HEK293T (cell line): ENCODE measurements around the gene CCDC175.

Experiments
- CTCF ChIA-PET: fragments of 350-600 bp; formaldehyde crosslinking; extraction: SDS; loops from one replicate; lab custom pipeline; 2021; ENCODE audit warnings: antibody characterized with exemption, inconsistent platforms; lab: Yijun Ruan, JAX
- POLR2A ChIA-PET: fragments of 350-600 bp; formaldehyde crosslinking; extraction: SDS; loops from one replicate; lab custom pipeline; 2020; ENCODE audit warnings: antibody characterized with exemption, inconsistent platforms; lab: Yijun Ruan, JAX
- DNase-seq: peaks from one replicate; pipeline ENCODE4 v3.0.0; 2012; ENCODE audit warnings: mixed read lengths; ENCODE audit errors: extremely low spot score
- ARNT ChIP-seq: fragments of 450-650 bp; IDR thresholded peaks from 2 replicates; pipeline ENCODE4 v1.6.1; 2017; ENCODE audit warnings: mild to moderate bottlenecking
- BHLHE40 ChIP-seq: fragments of 450-650 bp; IDR thresholded peaks from 2 replicates; pipeline ENCODE4 v1.6.1; 2016; ENCODE audit warnings: mild to moderate bottlenecking, moderate library complexity, borderline replicate concordance
- CTBP1 ChIP-seq: fragments of 450-650 bp; IDR thresholded peaks from 2 replicates; pipeline ENCODE4 v1.6.1; 2016; ENCODE audit warnings: borderline replicate concordance
- ELF4 ChIP-seq: fragments of 450-650 bp; IDR thresholded peaks from 2 replicates; pipeline ENCODE4 v1.6.1; 2017; ENCODE audit warnings: antibody characterized with exemption
- FOXA1 ChIP-seq: fragments of 450-650 bp; IDR thresholded peaks from 2 replicates; pipeline ENCODE4 v1.6.1; 2016; ENCODE audit warnings: mild to moderate bottlenecking
- FOXK2 ChIP-seq: fragments of 450-650 bp; IDR thresholded peaks from 2 replicates; pipeline ENCODE4 v1.6.1; 2016; ENCODE audit warnings: mild to moderate bottlenecking
- FOXM1 ChIP-seq: fragments of 450-650 bp; IDR thresholded peaks from 2 replicates; pipeline ENCODE4 v1.6.1; 2017; ENCODE audit warnings: mild to moderate bottlenecking, borderline replicate concordance
- HDGF ChIP-seq: fragments of 450-650 bp; IDR thresholded peaks from 2 replicates; pipeline ENCODE4 v1.6.1; 2017; ENCODE audit warnings: antibody characterized with exemption, borderline replicate concordance
- L3MBTL2 ChIP-seq: fragments of 450-650 bp; conservative IDR thresholded peaks from 2 replicates; pipeline ENCODE4 v1.6.1; 2016; ENCODE audit warnings: mild to moderate bottlenecking
- LEF1 ChIP-seq: fragments of 450-650 bp; IDR thresholded peaks from 2 replicates; pipeline ENCODE4 v1.6.1; 2017; ENCODE audit warnings: mild to moderate bottlenecking, borderline replicate concordance
- NFRKB ChIP-seq: fragments of 450-650 bp; IDR thresholded peaks from 2 replicates; pipeline ENCODE4 v1.6.1; 2016; ENCODE audit warnings: mild to moderate bottlenecking, moderate library complexity
- PKNOX1 ChIP-seq: fragments of 450-650 bp; IDR thresholded peaks from 2 replicates; pipeline ENCODE4 v1.6.1; 2016
- SP1 ChIP-seq: fragments of 450-650 bp; IDR thresholded peaks from 2 replicates; pipeline ENCODE4 v1.6.1; 2017
- SUZ12 ChIP-seq: fragments of 450-650 bp; IDR thresholded peaks from 2 replicates; pipeline ENCODE4 v1.6.1; 2016; ENCODE audit warnings: mild to moderate bottlenecking
- TARDBP ChIP-seq: fragments of 450-650 bp; IDR thresholded peaks from 2 replicates; pipeline ENCODE4 v1.6.1; 2016
- ZNF384 ChIP-seq: fragments of 450-650 bp; IDR thresholded peaks from 2 replicates; pipeline ENCODE4 v1.6.1; 2016

CCDC175 gene

DNA sequence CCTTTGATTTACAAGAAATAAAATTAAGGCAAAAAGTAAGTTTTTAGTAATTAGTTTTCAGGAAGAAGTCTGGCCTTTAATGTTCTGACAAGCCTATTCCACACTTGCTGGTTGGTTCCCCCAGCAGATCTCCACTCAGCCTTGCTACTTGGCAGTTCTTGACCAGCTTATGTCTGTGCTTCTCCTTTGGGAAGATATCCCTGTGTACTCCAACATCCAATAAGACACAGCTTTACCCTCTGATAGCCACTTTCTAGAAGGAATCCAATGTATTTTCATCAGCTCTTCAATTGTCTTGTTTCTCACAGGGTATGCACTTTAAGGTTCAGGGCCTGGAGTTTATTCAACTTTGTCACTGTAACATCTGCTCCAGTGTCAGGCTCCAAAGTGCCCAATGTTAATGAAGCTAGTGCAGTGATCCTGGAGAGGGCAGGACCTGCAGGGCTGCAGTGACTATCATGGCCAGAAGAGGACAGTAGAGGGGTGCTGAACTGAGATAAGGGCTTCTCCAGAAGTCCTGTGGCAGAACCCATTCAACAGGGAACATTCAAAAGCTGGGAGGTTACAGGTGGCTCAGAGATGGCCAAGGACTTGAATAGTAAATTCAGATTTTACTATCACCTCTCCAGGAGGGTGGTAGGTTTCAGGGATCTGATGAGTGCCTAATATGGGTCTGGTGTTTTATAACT, 69.4 kb downstream of the CCDC175 start:
- ChIA-PET POLR2A (interaction anchor here (1.0 to 1.1 kb wide), 2 partner anchors 23 to 70 kb away, joined by 4 read pairs; partner anchors contain the start of genes CCDC175, JKAMP and L3HYPDH), CTCF (interaction anchor here (0.5 to 2.1 kb wide), 14 partner anchors 24 to 713 kb away, joined by 3 to 56 read pairs (median 4); partner anchors contain the start of genes CCDC175 and DHRS7)
- peak; percentile 74 for DNase-seq
- TF ChIP-seq SUZ12, result no peak
- TF ChIP-seq BHLHE40, result no peak
- TF ChIP-seq CTBP1, result no peak
- TF ChIP-seq FOXK2, result no peak
- no peak for TF ChIP-seq FOXA1
- TF ChIP-seq NFRKB, result no peak
- no peak for TF ChIP-seq ARNT
- no peak for TF ChIP-seq ELF4
- no peak for TF ChIP-seq TARDBP
- TF ChIP-seq LEF1, result no peak
- no peak for TF ChIP-seq ZNF384
- TF ChIP-seq SP1, result no peak
- TF ChIP-seq FOXM1, result no peak
- no peak for TF ChIP-seq PKNOX1
- TF ChIP-seq HDGF, result no peak
- TF ChIP-seq L3MBTL2, result no peak

- DNase-seq, result no peak
- CTCF ChIA-PET, result interaction anchor here (2.1 kb wide), 1 partner anchor 73 kb away, joined by 9 read pairs; the partner anchor contains the start of gene CCDC175
- POLR2A ChIA-PET, result interaction anchor here (1.7 kb wide), 1 partner anchor 19 kb away, joined by 7 read pairs; the partner anchor contains the start of genes JKAMP and L3HYPDH
- TF ChIP-seq PKNOX1, result no peak
- no peak for TF ChIP-seq SUZ12
These were observed 73.4 kb downstream of the CCDC175 start for GRCh38 chr14:59503256-59503655.

DNA sequence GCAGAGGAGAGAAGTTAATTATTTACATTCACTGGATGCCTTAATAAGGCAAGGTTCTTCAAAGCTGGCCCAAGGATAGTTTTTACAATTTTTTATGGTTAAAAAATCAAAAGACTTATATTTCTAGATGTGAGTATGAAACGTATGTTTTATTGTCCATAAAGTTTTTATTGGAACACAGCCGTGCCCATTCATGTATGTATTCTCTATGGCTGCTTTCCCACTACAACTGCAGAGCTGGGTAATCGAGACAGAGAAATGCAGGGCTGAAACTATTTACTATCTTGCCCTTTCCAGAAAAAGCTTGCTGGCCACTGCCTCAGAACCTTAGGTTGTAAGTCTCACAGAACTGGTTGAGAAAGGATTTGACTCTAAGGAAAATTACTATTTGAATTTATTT, 75.9 kb downstream of the CCDC175 start:
- TF ChIP-seq CTBP1 (no peak), SP1 (no peak), FOXM1 (no peak), ZNF384 (no peak), BHLHE40 (no peak), ARNT (no peak), PKNOX1 (no peak), SUZ12 (no peak), HDGF (no peak), LEF1 (no peak), TARDBP (no peak), NFRKB (no peak), FOXA1 (no peak), FOXK2 (no peak), ELF4 (no peak), L3MBTL2 (no peak)
- CTCF ChIA-PET, result interaction anchor here (0.6 to 1.6 kb wide), 2 partner anchors 11 to 76 kb away, joined by 3 to 4 read pairs; no protein-coding TSS in a partner anchor
- DNase-seq, result no peak
- POLR2A ChIA-PET, result interaction anchor here (1.0 kb wide), 1 partner anchor 17 kb away, joined by 4 read pairs; the partner anchor contains the start of genes JKAMP and L3HYPDH

DNA sequence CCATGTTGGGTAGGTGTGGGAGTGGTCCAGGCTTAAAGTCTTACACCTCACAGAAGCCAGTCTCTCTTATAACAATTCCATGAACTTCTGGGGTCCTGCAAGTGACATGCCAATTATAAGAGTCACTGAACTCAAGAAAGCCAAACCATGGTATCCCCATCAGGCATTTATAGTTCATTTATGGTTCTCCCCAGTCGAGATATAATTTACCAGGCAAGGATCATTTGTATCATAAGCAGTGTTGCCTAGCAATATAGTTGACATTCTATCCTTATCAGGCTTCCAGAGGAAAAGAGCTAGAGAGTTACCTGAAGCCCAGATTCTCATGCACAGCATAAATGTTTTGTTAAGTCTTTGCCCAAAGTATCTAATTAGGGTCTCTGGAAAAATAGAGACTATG, 84.2 kb downstream of the CCDC175 start:
- no peak for DNase-seq
- CTCF ChIA-PET, result no interaction called here
- TF ChIP-seq PKNOX1 (no peak), CTBP1 (no peak), FOXM1 (no peak), NFRKB (no peak), TARDBP (no peak), L3MBTL2 (no peak), FOXA1 (no peak)
- POLR2A ChIA-PET, result interaction anchor here (0.8 kb wide), 1 partner anchor 8 kb away, joined by 3 read pairs; the partner anchor contains the start of genes JKAMP and L3HYPDH

DNA sequence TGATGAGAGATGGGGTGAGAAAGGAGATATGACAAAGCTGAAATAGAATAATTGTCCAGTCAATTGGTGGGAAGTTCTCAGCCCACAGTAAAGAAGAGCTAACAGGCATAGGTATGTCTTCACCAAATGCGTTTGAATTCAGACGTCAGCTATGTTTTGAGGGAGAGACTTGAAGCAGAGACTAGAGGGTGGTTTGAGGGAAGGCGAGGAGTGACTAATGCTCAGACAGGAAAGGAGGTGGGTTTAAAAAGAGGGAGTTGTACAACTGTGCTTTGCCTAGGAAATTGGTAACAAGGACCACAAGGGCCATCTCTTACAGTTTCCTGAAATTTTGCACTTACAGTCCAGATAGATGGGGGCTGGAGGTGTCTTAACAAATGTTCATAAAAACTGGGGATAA, 85.9 kb downstream of the CCDC175 start:
- CTCF ChIA-PET, result no interaction called here
- no peak for DNase-seq
- TF ChIP-seq HDGF (no peak), BHLHE40 (no peak), CTBP1 (no peak), LEF1 (no peak), ELF4 (no peak), TARDBP (no peak), PKNOX1 (no peak), ZNF384 (no peak), FOXK2 (no peak), FOXM1 (no peak), SUZ12 (no peak), FOXA1 (no peak), NFRKB (no peak), SP1 (no peak), L3MBTL2 (no peak), ARNT (no peak)
- POLR2A ChIA-PET, result no interaction called here
